Mesenchymal stem cell (in vitro differentiated cells and primary cell): Measurements from ENCODE around the gene PTH2.

Experiments
- DNase-seq: peaks from one replicate; pipeline ENCODE4 v3.0.0-alpha.2; 2013
- H2AFZ ChIP-seq: one replicate; pipeline ENCODE4 v1.6.1; 2013; ENCODE audit warnings: low read depth, mild to moderate bottlenecking, control low read depth, inconsistent platforms, low read length, moderate library complexity
- H2AK5ac ChIP-seq: 2 replicates; pipeline ENCODE4 v1.6.1; 2013; ENCODE audit warnings: low read length, moderate library complexity, mild to moderate bottlenecking, inconsistent platforms; ENCODE audit not compliant: severe bottlenecking
- H2BK120ac ChIP-seq: one replicate; pipeline ENCODE4 v1.6.1; 2013; ENCODE audit warnings: low read depth, mild to moderate bottlenecking, inconsistent platforms, low read length, moderate library complexity
- H2BK12ac ChIP-seq, 2 experiments: one replicate each; pipeline ENCODE4 v1.6.1; 2013; ENCODE audit warnings: inconsistent platforms in 2 of 2, low read length in 2 of 2, mild to moderate bottlenecking in 2 of 2, moderate library complexity in 2 of 2, control low read depth in 1 of 2
- H2BK15ac ChIP-seq: one replicate; pipeline ENCODE4 v1.6.1; 2013; ENCODE audit warnings: mild to moderate bottlenecking, low read depth, inconsistent platforms; ENCODE audit not compliant: poor library complexity, severe bottlenecking
- H2BK5ac ChIP-seq: 2 replicates; pipeline ENCODE4 v1.6.1; 2013; ENCODE audit warnings: low read depth, mild to moderate bottlenecking, low read length, control low read depth, inconsistent platforms; ENCODE audit not compliant: poor library complexity, severe bottlenecking
- H3K14ac ChIP-seq, 2 experiments: one replicate each; pipeline ENCODE4 v1.6.1; 2013; ENCODE audit warnings: inconsistent platforms in 2 of 2, low read length in 2 of 2, control low read depth in 1 of 2, mild to moderate bottlenecking in 1 of 2, moderate library complexity in 1 of 2
- H3K18ac ChIP-seq, 2 experiments: one replicate each; pipeline ENCODE4 v1.6.1; 2013; ENCODE audit warnings: inconsistent platforms in 2 of 2, low read length in 2 of 2, control low read depth in 1 of 2, low read depth in 1 of 2, mild to moderate bottlenecking in 1 of 2
- H3K23ac ChIP-seq, 2 experiments: one replicate each; pipeline ENCODE4 v1.6.1; 2013; ENCODE audit warnings: inconsistent platforms in 2 of 2, low read length in 2 of 2, mild to moderate bottlenecking in 2 of 2, moderate library complexity in 2 of 2, control low read depth in 1 of 2
- H3K27ac ChIP-seq: 2 replicates; pipeline ENCODE4 v1.5.1; 2013; ENCODE audit warnings: mild to moderate bottlenecking, moderate library complexity, low read length, control low read depth, inconsistent platforms; ENCODE audit not compliant: poor library complexity, severe bottlenecking
- H3K27me3 ChIP-seq, 2 experiments: 2 replicates each; pipeline versions ENCODE4 v1.6.1 to v1.7.0; 2013; ENCODE audit warnings: low read length in 2 of 2, mild to moderate bottlenecking in 2 of 2, moderate library complexity in 2 of 2, control low read depth in 1 of 2, inconsistent platforms in 1 of 2; ENCODE audit not compliant: control insufficient read depth in 1 of 2, insufficient read depth in 1 of 2
- H3K36me3 ChIP-seq, 2 experiments: 2 replicates each; pipeline versions ENCODE4 v1.6.1 to v1.7.0; 2013; ENCODE audit warnings: low read length in 2 of 2, control low read depth in 1 of 2, inconsistent platforms in 1 of 2, low read depth in 1 of 2, mild to moderate bottlenecking in 1 of 2; ENCODE audit not compliant: insufficient read depth in 2 of 2, control insufficient read depth in 1 of 2
- H3K4ac ChIP-seq, 2 experiments: one replicate each; pipeline ENCODE4 v1.6.1; 2013; ENCODE audit warnings: inconsistent platforms in 2 of 2, low read length in 2 of 2, mild to moderate bottlenecking in 2 of 2, moderate library complexity in 2 of 2, control low read depth in 1 of 2, low read depth in 1 of 2
- H3K4me1 ChIP-seq: 2 replicates; pipeline ENCODE4 v1.6.1; 2013; ENCODE audit warnings: low read depth, low read length, control low read depth; ENCODE audit not compliant: control insufficient read depth, insufficient read depth
- H3K4me2 ChIP-seq: 2 replicates; pipeline ENCODE4 v1.6.1; 2013; ENCODE audit warnings: low read length, mild to moderate bottlenecking, inconsistent platforms; ENCODE audit not compliant: poor library complexity, severe bottlenecking
- H3K4me3 ChIP-seq, 2 experiments: 2 replicates each; pipeline versions ENCODE4 v1.5.1 to v1.7.0; 2013; ENCODE audit warnings: low read length in 2 of 2, mild to moderate bottlenecking in 2 of 2, control low read depth in 1 of 2, low read depth in 1 of 2; ENCODE audit not compliant: insufficient read depth in 1 of 2
- H3K79me1 ChIP-seq: replicated peaks from 2 replicates; pipeline ENCODE4 v1.6.1; 2013; ENCODE audit warnings: mild to moderate bottlenecking, control low read depth, low read length, inconsistent platforms; ENCODE audit not compliant: poor library complexity, severe bottlenecking
- H3K9ac ChIP-seq: 2 replicates; pipeline ENCODE4 v1.7.0; 2013; ENCODE audit warnings: mild to moderate bottlenecking, low read length, moderate library complexity
- H3K9me3 ChIP-seq: 2 replicates; pipeline ENCODE4 v1.7.0; 2013; ENCODE audit warnings: mild to moderate bottlenecking, low read length; ENCODE audit not compliant: control insufficient read depth
- H4K8ac ChIP-seq: one replicate; pipeline ENCODE4 v1.6.1; 2013; ENCODE audit warnings: inconsistent platforms, mild to moderate bottlenecking, low read length, moderate library complexity
- H4K91ac ChIP-seq: one replicate; pipeline ENCODE4 v1.6.1; 2013; ENCODE audit warnings: mild to moderate bottlenecking, low read length, inconsistent platforms
- WGBS: methylation state at CpG from one replicate; pipeline ENCODE4 v1.1.7; 2013; ENCODE audit warnings: mixed read lengths; 5-methylcytosine and 5-hydroxymethylcytosine counted together

Gene PTH2

GRCh38 chr19:49441210-49441959, 18.1 kb upstream of the PTH2 start, which contains the start of gene SLC17A7:
TSS of gene SLC17A7 (minus strand) at chr19:49441527. CDS start at chr19:49441379, 148 bp downstream.
- Histone ChIP-seq H3K4me3 (no peak within 1 kb of the TSS), H3K27ac (no peak within 1 kb of the TSS), H4K8ac (no peak within 1 kb of the TSS), H3K23ac (no peak within 1 kb of the TSS), H4K91ac (no peak within 1 kb of the TSS), H3K27me3 (peaks cover 54 to 60% of the 10 kb centered on the region in 2 experiments), H2AFZ (no peak within 1 kb of the TSS), H3K4me1 (peaks cover 13% of the 10 kb centered on the region), H3K4ac (no peak within 1 kb of the TSS), H2BK120ac (no peak within 1 kb of the TSS), H2AK5ac (no peak within 1 kb of the TSS), H2BK5ac (no peak within 1 kb of the TSS), H3K36me3 (peaks cover 0 to 6% of the 10 kb centered on the region in 2 experiments), H3K9me3 (no peaks in the 10 kb centered on the region), H2BK12ac (no peak within 1 kb of the TSS), H2BK15ac (no peak within 1 kb of the TSS), H3K14ac (no peak within 1 kb of the TSS), H3K9ac (no peak within 1 kb of the TSS), H3K4me2 (peak within 1 kb of the TSS; percentile 59), H3K18ac (no peak within 1 kb of the TSS), H3K79me1 (no peaks in the 10 kb centered on the region)
- peak; percentile 39 for DNase-seq
- 3% methylated on average over 43 of the region's 56 CpGs for WGBS

GRCh38 chr19:49440439-49441209, 17.4 kb upstream of the PTH2 start:
- Histone ChIP-seq H2BK5ac (no peak overlapping the region), H2AFZ (no peak overlapping the region), H3K4me1 (peaks cover 14% of the 10 kb centered on the region), H3K9me3 (no peaks in the 10 kb centered on the region), H3K27me3 (peaks cover 58 to 68% of the 10 kb centered on the region in 2 experiments), H3K4me3 (no peak overlapping the region), H2BK15ac (no peak overlapping the region), H3K36me3 (no peaks in the 10 kb centered on the region), H2BK120ac (no peak overlapping the region), H3K23ac (no peak overlapping the region), H2BK12ac (no peak overlapping the region), H2AK5ac (no peak overlapping the region), H3K18ac (no peak overlapping the region), H3K4me2 (peak overlapping the region; percentile 59), H3K4ac (no peak overlapping the region), H4K91ac (no peak overlapping the region), H3K9ac (no peak overlapping the region), H3K27ac (no peak overlapping the region), H3K79me1 (no peaks in the 10 kb centered on the region), H4K8ac (no peak overlapping the region), H3K14ac (no peak overlapping the region)
- no peak for DNase-seq
- WGBS, result 35% methylated on average over 18 of the region's 19 CpGs

DNA sequence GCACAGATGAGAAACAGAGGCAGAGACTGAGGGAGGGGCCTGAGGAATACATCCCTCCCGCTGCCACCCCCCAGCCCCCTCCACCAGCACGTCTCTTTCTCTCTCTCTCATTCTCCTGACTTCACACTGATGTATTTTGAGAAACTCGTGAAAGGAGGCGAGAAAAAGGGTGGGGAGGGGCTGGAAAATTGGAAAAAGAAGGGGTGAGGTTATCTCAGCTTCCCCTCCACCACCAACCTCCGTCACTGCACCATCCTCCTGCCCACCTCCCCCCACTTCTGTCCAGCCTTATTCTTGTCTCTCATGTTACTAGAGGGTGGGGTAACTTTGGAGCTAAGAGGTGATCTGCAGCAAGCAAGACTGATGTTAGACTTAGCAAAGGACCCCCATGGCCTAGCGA, 16.6 kb upstream of the PTH2 start:
- Histone ChIP-seq H3K9ac (no peak overlapping the region), H3K9me3 (no peaks in the 10 kb centered on the region), H2BK15ac (no peak overlapping the region), H3K18ac (no peak overlapping the region), H3K4ac (no peak overlapping the region), H4K8ac (no peak overlapping the region), H2BK12ac (no peak overlapping the region), H3K27me3 (peaks cover 62 to 72% of the 10 kb centered on the region in 2 experiments), H3K4me3 (no peak overlapping the region), H3K36me3 (no peaks in the 10 kb centered on the region), H3K27ac (no peak overlapping the region), H2BK5ac (no peak overlapping the region), H2AK5ac (no peak overlapping the region), H3K23ac (peak overlapping the region in 1 of 2 experiments; percentile 23), H2BK120ac (no peak overlapping the region), H3K4me2 (no peak overlapping the region), H3K14ac (no peak overlapping the region), H4K91ac (no peak overlapping the region), H3K4me1 (peaks cover 14% of the 10 kb centered on the region), H2AFZ (no peak overlapping the region), H3K79me1 (no peaks in the 10 kb centered on the region)
- 86% methylated on average over 1 of the region's 6 CpGs for WGBS
- DNase-seq, result no peak

- H2BK5ac ChIP-seq, result no peak overlapping the region
- no peak overlapping the region for H2AFZ ChIP-seq
These were observed 15.0 kb upstream of the PTH2 start for GRCh38 chr19:49438261-49438660.

More at GRCh38 chr19:49438261-49438660, 15.0 kb upstream of the PTH2 start:
- no peak for DNase-seq
- H3K4me3 ChIP-seq, result no peak overlapping the region
- H3K4me1 ChIP-seq, result peaks cover 14% of the 10 kb centered on the region
- no peak overlapping the region for H3K4ac ChIP-seq
- no peak overlapping the region for H2BK12ac ChIP-seq
- H3K9ac ChIP-seq, result no peak overlapping the region
- no peak overlapping the region for H4K91ac ChIP-seq
- no peak overlapping the region for H3K18ac ChIP-seq
- peaks cover 68 to 73% of the 10 kb centered on the region in 2 experiments for H3K27me3 ChIP-seq
- H3K4me2 ChIP-seq, result no peak overlapping the region
- no peak overlapping the region for H3K14ac ChIP-seq
- 30% methylated on average over 3 of the region's 6 CpGs for WGBS
- H3K27ac ChIP-seq, result no peak overlapping the region
- no peak overlapping the region for H4K8ac ChIP-seq
- no peak overlapping the region for H2BK15ac ChIP-seq
- H3K9me3 ChIP-seq, result no peaks in the 10 kb centered on the region
- no peak overlapping the region for H2AK5ac ChIP-seq
- H3K79me1 ChIP-seq, result no peaks in the 10 kb centered on the region
- H2BK120ac ChIP-seq, result no peak overlapping the region
- no peak overlapping the region for H3K23ac ChIP-seq
- no peaks in the 10 kb centered on the region for H3K36me3 ChIP-seq
